Stimulated activated CD4-positive, alpha-beta T cell treated with anti-CD3 and anti-CD28 coated beads, TNF-alpha, amount 100 ng/mL, for 24 hours (primary cell): ENCODE data around the gene OR52N2.

Experiments
- DNase-seq, 3 experiments: peaks; one replicate each; pipeline ENCODE4 v3.0.0-alpha.2; 2020; ENCODE audit warnings: low read depth in 3 of 3

Gene OR52N2

GRCh38 chr11:5808500-5809121 lies at the start of gene OR52N2:
Gene OR52N2 (plus strand): TSS chr11:5808924. CDS start chr11:5820336, 11,412 bp downstream.
- DNase-seq = peak; percentile 33 to 64 (median 51)

DNA sequence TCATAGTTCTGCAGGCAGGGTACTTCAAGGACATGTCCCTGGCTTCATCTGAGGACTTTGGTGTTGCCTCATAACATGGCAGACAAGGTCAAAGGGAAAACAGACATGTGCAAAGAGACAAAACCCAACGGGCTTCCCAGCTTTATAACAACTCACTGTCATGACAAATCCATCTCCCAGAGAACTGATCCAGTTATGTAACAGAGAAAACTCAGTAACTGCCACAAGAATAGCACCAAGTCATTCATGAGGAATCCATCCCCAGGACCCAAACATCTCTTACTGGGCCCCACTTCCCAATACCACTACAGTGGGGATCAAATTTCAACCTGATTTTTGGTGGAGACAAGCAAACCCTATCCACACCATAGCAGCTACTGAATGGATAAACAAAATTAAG lies 41.7 kb upstream of the OR52N2 start:
- no peak for DNase-seq

- DNase-seq = no peak
These were observed 25.5 kb upstream of the OR52N2 start, which contains the start of gene OR52N5 for GRCh38 chr11:5783255-5783654. Gene OR52N5 (minus strand): TSS chr11:5783355. CDS start chr11:5778634, 4,721 bp downstream.

GRCh38 chr11:5791165-5791564 lies 17.6 kb upstream of the OR52N2 start, which contains the start of gene OR52N1:
Gene OR52N1 (minus strand): TSS chr11:5791265. CDS start chr11:5788816, 2,449 bp downstream.
- no peak for DNase-seq

GRCh38 chr11:5796541-5796940 lies 12.2 kb upstream of the OR52N2 start:
- DNase-seq = no peak

DNA sequence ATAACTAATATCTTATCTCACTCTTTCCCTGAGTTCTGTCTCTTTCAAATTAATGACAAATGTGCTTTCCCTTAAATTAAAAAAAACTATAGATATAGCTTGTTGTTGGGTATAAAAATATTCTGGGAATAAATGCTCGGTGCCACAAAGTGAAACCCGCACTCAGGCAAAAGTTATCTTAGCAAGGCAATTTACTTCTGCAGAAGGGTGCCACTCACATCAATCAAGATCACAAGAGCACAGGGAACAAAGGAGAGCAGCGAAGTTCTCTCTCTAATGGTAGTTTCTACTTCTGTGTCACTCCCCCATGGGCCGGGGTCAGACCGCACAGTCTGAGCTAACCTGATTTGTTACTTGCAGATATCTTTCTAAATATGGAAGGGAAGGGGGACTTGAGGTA lies 4.7 kb upstream of the OR52N2 start:
- DNase-seq = no peak

- no peak for DNase-seq
These were observed 1.1 kb upstream of the OR52N2 start for GRCh38 chr11:5807580-5807979.

- DNase-seq = no peak
These were observed 397 bp downstream of the OR52N2 start for GRCh38 chr11:5809122-5809519.

GRCh38 chr11:5809905-5810795 lies 1.4 kb downstream of the OR52N2 start:
- no peak for DNase-seq

GRCh38 chr11:5815534-5815933 lies 6.8 kb downstream of the OR52N2 start:
- no peak for DNase-seq

DNA sequence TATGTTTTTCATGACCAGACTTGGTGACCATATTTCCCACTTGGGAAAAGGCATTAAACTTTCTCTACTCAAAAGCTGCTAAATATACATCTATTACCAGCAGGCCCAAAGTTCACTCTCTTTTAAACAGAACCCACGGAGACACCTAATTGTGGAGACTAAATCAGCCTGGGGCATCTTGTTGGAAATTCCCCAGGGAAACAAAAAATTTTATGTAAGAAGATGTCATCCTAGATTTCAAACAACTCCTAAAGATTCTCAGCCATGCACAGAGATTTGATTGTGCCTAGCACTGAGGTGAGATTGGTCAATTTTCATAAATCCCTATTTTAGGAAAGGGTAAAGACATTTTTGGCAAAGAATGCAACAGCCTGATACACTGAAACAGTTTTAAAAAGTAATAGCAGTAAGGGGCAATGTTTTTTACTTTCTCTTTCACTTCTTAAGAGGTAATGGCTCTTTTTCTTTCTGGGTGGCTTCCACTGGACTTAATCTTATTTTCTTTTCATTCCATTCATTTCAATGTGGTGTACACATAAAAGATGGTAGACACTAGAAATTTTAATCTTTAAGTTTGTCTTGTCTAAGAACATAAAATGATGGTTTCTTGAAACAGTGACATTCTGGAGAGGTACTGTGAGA lies 9.6 kb downstream of the OR52N2 start:
- no peak for DNase-seq

DNA sequence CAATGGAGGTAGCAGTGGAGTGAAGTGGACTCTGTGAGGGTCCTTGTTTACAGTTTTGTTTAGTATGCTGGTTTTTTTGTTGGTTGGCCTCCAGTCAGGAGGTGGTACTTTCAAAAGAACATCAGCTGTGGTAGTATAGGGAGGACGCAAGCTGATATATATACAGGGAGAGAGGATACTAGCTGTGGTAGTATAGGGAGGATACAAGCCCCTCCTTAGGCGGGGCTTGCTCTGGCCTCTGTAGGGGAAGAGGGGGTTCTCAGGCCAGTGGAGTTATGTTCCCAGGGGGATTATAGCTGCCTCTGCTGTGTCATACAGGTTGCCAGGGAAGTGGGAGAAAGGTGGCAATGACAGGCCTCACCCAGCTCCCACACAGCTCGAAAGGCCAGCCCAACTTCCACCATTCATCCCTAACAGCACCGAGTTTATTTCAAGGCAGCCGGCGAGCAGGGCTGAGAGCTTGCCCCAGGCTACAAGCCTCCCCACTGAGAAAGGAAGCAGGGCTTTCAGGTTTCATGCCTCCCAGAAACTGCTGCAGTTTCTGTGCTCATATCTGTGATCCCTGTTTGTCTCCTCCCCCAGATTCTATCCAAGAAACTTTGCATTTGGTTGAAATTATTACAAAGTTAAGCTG lies 22.6 kb downstream of the OR52N2 start:
- no peak for DNase-seq

GRCh38 chr11:5833446-5833845 lies 24.7 kb downstream of the OR52N2 start:
- no peak for DNase-seq

DNA sequence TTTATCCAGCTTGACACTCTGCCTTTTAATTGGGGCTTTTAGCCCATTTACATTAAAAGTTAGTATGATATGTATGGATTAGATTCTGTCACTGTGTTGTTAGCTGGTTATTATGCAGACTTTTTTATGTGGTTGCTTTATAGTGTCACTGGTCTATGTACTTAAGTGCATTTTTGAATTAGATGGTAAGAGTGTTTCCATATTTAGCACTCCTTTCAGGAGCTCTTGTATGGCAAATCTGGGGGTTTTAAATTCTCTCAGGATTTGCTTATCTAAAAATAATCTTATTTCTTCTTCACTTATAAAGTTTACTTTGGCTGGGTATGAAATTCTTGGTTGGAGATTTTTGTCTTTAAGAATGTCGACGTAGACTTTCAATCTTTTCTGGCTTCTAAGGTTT lies 29.0 kb downstream of the OR52N2 start:
- no peak for DNase-seq

- DNase-seq = no peak
These were observed 33.1 kb downstream of the OR52N2 start, which contains the start of gene OR52E6 for GRCh38 chr11:5841797-5842196. Gene OR52E6 (minus strand): TSS chr11:5841897. CDS start chr11:5841897, 0 bp downstream.

DNA sequence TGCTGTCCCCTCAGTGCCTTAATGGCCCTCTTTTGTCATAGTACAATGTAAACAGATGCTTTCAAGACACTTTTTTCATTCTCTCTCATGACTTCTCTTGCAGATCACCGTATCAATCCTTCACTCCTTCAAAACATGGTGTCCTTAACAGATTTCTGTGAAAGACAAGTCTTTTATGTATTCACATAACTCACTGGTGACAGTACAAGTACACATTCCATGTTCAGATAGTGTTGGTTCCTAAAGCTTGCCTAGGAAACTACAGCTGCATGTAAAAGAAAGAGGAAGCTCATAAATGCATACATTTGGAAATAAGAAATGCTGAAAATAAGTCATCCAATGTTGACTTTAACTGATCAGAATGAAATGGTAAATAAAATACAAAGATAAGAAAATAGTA lies 38.0 kb downstream of the OR52N2 start:
- DNase-seq = no peak

DNA sequence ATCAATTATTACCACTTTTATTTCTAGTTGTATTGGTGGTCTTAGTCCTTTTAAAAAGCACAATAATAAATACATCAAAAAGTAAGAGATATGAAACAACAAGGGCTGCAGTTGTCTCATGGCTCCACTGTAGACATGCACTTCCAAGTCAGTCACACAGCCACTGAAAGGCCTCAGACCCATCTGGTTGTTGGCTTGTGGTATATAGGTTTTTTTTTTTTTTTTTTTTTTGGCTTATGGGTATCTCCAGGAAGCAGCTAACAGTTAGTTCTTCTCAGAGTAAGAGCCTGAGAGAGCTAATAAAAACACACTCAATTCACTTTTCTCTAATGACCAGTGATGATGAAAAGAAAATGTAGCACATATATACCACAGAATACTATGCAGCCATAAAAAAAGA lies 39.0 kb downstream of the OR52N2 start:
- no peak for DNase-seq

DNA sequence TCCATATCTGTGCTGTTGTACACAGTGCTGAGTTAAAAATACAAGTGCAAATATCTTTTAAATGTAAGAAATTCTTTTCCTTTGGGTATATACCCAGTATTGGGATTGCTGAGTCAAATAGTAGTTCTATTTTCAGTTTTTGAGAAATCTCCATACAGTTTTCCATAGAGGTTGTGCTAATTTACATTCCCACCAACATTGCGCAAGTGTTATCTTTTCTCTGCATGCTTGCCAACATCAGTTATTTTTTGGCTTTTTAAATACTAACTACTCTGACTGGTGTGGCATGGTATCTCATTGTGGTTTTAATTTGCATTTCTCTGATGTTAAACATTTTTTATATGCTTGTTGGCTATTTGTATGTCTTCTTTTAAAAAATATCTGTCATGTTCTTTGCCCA lies 42.3 kb downstream of the OR52N2 start:
- DNase-seq = no peak

GRCh38 chr11:5857590-5857989 lies 48.9 kb downstream of the OR52N2 start, which contains the start of gene OR52E8:
Gene OR52E8 (minus strand): TSS chr11:5857690. CDS start chr11:5857690, 0 bp downstream.
- DNase-seq = no peak

GRCh38 chr11:5865826-5866225 lies 57.1 kb downstream of the OR52N2 start:
- no peak for DNase-seq
